Heart left ventricle (tissue), 16 donors: ENCODE results near the gene MST1. TPM values are rescaled to one million over a fixed set of nuclear protein-coding genes. Genes with fewer than 3 reads are reported as not detected.

Experiments used
- ATAC-seq, 4 donors: fragments of 200-7000 bp; cut with Tn5 transposase; one replicate each; pipeline ENCODE4 v1.9.1; 2020 to 2022; ENCODE audit warnings: moderate library complexity in 4 of 4, mild to moderate bottlenecking in 3 of 4, moderate number of reproducible peaks in 1 of 4
- DNase-seq, 5 donors: peaks; one replicate each; pipeline ENCODE4 v3.0.0-alpha.2; 2020
- H3K27ac ChIP-seq, 12 donors: fragments of 200-600 bp; sonication (generic) in 4 of 12; one replicate each; pipeline versions ENCODE4 v1.5.0 to v1.8.0; 2016 to 2022; ENCODE audit warnings: mild to moderate bottlenecking in 2 of 12
- H3K27me3 ChIP-seq, 9 donors: fragments of 200-600 bp; sonication (generic) in 2 of 9; one replicate each; pipeline versions ENCODE4 v1.5.1 to v1.8.0; 2016 to 2022; ENCODE audit warnings: mild to moderate bottlenecking in 3 of 9
- H3K36me3 ChIP-seq, 9 donors: fragments of 200-600 bp; sonication (generic) in 2 of 9; one replicate each; pipeline versions ENCODE4 v1.5.0 to v1.8.0; 2018 to 2022; ENCODE audit warnings: mild to moderate bottlenecking in 2 of 9
- H3K4me1 ChIP-seq, 12 donors: fragments of 200-600 bp; sonication (generic) in 4 of 12; one replicate each; pipeline versions ENCODE4 v1.5.0 to v1.8.0; 2016 to 2022; ENCODE audit warnings: mild to moderate bottlenecking in 3 of 12
- H3K4me3 ChIP-seq, 12 donors: fragments of 200-600 bp; sonication (generic) in 4 of 12; one replicate each; pipeline versions ENCODE4 v1.5.0 to v1.8.0; 2017 to 2022; ENCODE audit warnings: mild to moderate bottlenecking in 9 of 12, moderate library complexity in 4 of 12
- H3K9me3 ChIP-seq, 12 donors: fragments of 200-600 bp; sonication (generic) in 4 of 12; one replicate each; pipeline versions ENCODE4 v1.5.0 to v1.8.0; 2016 to 2022; ENCODE audit warnings: mild to moderate bottlenecking in 1 of 12
- POLR2A ChIP-seq, 2 donors: fragments of 450-650 bp; IDR thresholded peaks; one replicate each; pipeline ENCODE4 v1.6.1; 2017; ENCODE audit warnings: antibody characterized with exemption in 2 of 2, mild to moderate bottlenecking in 2 of 2, moderate library complexity in 2 of 2
- WGBS, 4 donors: extraction: QIAGEN DNeasy Blood & Tissue Kit in 2 of 4; methylation state at CpG; one replicate each; pipeline versions ENCODE4 v1.1.5 to v1.1.7; 2013 to 2018; 5-methylcytosine and 5-hydroxymethylcytosine counted together
- intact Hi-C, 10 donors: fragments of 100-400 bp; cut with DNase I; formaldehyde crosslinking; loops; one replicate each; pipeline versions ENCODE4 v1.11.1 to v1.14.2; 2022
- polyA plus RNA-seq, 2 donors: library from polyadenylated mRNA; stranded (reverse); fragments of 200-250 nt; gene quantifications; one replicate each; pipeline ENCODE4 v1.2.3, GENCODE V29; 2013
- total RNA-seq, 9 donors: library from RNA; depleted of rRNA in 2 of 9; stranded (reverse); fragments of >200 nt in 2 of 9; fragmentation: NEBNext Ultra II Directional in 3 of 9; extraction: Animal tissue kit (Norgen Biotek cat#: 25700) in 3 of 9; gene quantifications; one replicate each; pipeline versions ENCODE4 v1.1.0 to v1.2.4, GENCODE V29; 2016 to 2023
- TF ChIP-seq, protein P1 (sequence below), 12 donors: fragments of 200-600 bp; sonication (generic) in 4 of 12; IDR thresholded peaks; one replicate each; pipeline versions ENCODE4 v1.5.0 to v1.8.0; 2018 to 2022; ENCODE audit warnings: antibody characterized with exemption in 12 of 12, mild to moderate bottlenecking in 5 of 12
- donor health status: ischemic (EF 13 %, LVEDD 7.1; RV severe dilation, severe dysfunction).
- donor health status: healthy with polysubstance abuse.
- donor health status: DM: no; HTN: yes; CAD: no.
- donor health status: DM: no; HTN: no; CAD: no.
- donor health status: ischemic (EF 25% LVEDD 6.9; RV normal size, moderate dysfunction).
- donor health status: ischemic (EF 25% LVEDD 5.7; RV mildly dilated, moderate dysfunction).
- donor health status: healthy.
- donor health status: DM: yes; HTN: yes; CAD: no.
- donor health status: ischemic (EF 35%, LVEDD 5.7; RV mildly dilated, moderate dysfunction).
- donor health status: nonischemic (EF 11% LVEDD 7.7; RV severe dilation, severe dysfunction).
- donor health status: DM: yes; HTN: yes; CAD: no.
- donor health status: PGD.
- donor health status: ischemic (EF 29% LVEDD 5.4; RV normal size, mild dysfunction).
- donor health status: nonischemic (EF 23%, LVEDD 6.1; RV moderate dilation, normal function).

MST1 gene
- total and polyA plus RNA-seq, 11 donors: 1.8 to 29.4 (median 3.2) TPM

DNA sequence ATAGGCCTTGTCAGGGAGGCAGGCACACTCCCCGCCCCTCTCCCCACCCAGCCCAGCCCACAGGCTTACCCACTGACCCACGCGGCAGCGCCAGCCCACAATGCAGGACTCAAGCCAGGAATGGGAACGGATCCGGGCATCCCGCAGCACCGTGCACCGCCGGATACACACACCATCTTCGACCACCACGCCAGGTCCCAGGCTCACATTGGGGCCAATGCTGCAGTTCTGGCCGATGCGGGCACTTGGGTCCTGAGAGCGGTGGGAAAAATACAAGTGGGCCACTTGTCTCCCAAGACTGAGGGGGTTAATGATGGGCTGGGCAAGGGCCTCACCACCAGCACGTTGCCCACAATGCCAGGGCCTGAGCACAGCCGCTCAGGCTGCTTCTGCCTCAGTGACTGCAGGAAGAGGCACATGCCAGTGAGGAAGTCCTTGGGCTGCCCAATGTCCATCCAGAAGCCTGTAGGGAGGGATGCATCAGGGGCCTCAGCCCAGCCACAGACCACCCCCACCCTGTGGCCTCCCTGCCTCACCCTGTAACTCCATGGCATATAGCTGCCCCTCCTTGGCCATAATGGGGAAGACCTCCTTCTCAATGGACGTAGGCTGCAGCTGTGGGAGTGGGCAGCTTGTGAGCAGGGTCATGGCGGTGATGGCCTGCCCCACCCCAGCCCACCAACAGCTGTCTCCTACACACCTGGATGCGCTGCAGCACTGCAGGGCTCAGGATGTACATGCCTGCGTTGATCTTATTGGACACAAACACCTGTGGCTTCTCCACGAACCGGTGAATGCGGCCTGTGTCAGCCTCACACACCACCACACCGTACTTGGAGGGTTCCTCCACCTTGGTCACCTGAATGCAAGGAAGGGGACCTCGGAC, 32.9 kb upstream of the MST1 start:
- Histone ChIP-seq H3K36me3 (peaks cover 0 to 42% (median 35%) of the 10 kb centered on the region in 9 donors), H3K4me3 (peak overlapping the region in 6 of 12 donors; percentile 95 to 99 (median 98)), H3K4me1 (peaks cover 13 to 44% (median 28%) of the 10 kb centered on the region in 12 donors), H3K27ac (no peak overlapping the region), H3K27me3 (no peaks in the 10 kb centered on the region), H3K9me3 (no peaks in the 10 kb centered on the region)
- WGBS, 4 donors: 84 to 91% (median 87%) methylated on average over 15 to 26 of the region's 26 CpGs
- intact Hi-C loops: loop anchor here in 3 of 10 donors (5.0 kb wide), 2 partner anchors 65 to 180 kb away; partner anchors contain the start of genes IP6K1 (in 2 of the 3) and MST1R (in 1 of the 3)
- DNase-seq (peak in 3 of 5 donors; percentile 18 to 51 (median 29)), ATAC-seq (no peak)
- TF ChIP-seq, protein P1, sequence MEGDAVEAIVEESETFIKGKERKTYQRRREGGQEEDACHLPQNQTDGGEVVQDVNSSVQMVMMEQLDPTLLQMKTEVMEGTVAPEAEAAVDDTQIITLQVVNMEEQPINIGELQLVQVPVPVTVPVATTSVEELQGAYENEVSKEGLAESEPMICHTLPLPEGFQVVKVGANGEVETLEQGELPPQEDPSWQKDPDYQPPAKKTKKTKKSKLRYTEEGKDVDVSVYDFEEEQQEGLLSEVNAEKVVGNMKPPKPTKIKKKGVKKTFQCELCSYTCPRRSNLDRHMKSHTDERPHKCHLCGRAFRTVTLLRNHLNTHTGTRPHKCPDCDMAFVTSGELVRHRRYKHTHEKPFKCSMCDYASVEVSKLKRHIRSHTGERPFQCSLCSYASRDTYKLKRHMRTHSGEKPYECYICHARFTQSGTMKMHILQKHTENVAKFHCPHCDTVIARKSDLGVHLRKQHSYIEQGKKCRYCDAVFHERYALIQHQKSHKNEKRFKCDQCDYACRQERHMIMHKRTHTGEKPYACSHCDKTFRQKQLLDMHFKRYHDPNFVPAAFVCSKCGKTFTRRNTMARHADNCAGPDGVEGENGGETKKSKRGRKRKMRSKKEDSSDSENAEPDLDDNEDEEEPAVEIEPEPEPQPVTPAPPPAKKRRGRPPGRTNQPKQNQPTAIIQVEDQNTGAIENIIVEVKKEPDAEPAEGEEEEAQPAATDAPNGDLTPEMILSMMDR (IDR thresholded peaks at IDR 0.05): no peak
- TF ChIP-seq POLR2A (IDR thresholded peaks at IDR 0.05): no peak

DNA sequence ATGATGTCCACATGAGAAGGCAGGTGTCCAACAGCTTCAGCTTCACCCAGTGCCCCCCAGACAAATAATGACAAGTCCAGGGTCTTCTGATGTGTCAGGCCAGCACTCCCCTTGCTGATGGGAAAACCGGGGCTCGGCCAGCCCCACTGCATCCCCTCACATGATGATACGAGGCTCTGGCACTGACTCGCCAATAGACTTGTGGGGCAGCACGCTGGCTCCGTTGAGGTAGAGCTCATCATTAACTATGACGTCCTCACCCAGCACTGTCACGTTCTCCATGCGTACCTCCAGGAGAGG, 32.3 kb upstream of the MST1 start:
- WGBS, 4 donors: 72 to 86% (median 81%) methylated on average over 8 to 9 of the region's 9 CpGs
- peak in 1 of 5 donors; percentile 43 for DNase-seq
- intact Hi-C loops: loop anchor here in 3 of 10 donors (5.0 kb wide), 2 partner anchors 66 to 181 kb away; partner anchors contain the start of genes IP6K1 (in 2 of the 3) and MST1R (in 1 of the 3)
- peaks cover 0 to 41% (median 33%) of the 10 kb centered on the region in 9 donors for H3K36me3 ChIP-seq
- no peak overlapping the region for H3K27ac ChIP-seq
- no peaks in the 10 kb centered on the region for H3K27me3 ChIP-seq
- TF ChIP-seq POLR2A (IDR thresholded peaks at IDR 0.05): no peak
- ATAC-seq: no peak
- no peaks in the 10 kb centered on the region for H3K9me3 ChIP-seq
- H3K4me3 ChIP-seq: no peak overlapping the region
- H3K4me1 ChIP-seq: peaks cover 13 to 44% (median 28%) of the 10 kb centered on the region in 12 donors

DNA sequence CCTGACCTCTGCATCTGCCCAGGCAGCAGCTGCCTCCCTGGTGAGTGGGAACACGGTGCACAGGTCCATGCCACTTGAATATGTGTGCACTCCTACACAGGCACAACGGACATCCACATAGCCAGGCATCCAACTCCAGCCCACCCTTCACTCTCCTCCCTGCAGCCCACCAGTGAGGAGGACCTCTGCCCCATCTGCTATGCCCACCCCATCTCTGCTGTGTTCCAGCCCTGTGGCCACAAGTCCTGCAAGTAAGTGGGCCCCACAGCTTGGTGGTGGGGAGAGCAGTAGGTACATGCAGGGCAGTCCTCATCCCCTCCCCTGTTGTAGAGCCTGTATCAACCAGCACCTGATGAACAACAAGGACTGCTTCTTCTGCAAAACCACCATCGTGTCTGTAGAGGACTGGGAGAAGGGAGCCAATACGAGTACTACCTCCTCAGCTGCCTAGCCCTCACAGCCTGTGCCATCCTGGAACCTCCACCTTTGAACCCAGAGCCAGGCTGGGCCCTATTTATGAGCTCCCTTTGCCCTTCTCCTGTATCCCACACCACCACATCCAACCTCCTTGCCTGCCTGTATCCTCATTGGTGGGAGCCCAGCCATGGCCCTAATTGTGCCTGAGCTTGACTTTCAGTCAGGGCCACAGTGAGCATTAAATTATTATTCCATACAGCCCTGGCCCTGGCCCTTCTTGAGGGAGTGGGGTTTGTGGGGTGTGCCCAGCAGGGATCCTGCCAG, 31.8 kb upstream of the MST1 start:
- Histone ChIP-seq H3K27ac (no peak overlapping the region), H3K27me3 (no peaks in the 10 kb centered on the region), H3K4me1 (peaks cover 13 to 44% (median 28%) of the 10 kb centered on the region in 12 donors), H3K4me3 (no peak overlapping the region), H3K36me3 (peaks cover 0 to 41% (median 33%) of the 10 kb centered on the region in 9 donors), H3K9me3 (no peaks in the 10 kb centered on the region)
- DNase-seq: peak in 2 of 5 donors; percentile 21 to 23
- no peak for ATAC-seq
- intact Hi-C loops: loop anchor here in 3 of 10 donors (5.0 kb wide), 2 partner anchors 66 to 181 kb away; partner anchors contain the start of genes IP6K1 (in 2 of the 3) and MST1R (in 1 of the 3)
- WGBS, 4 donors: 37 to 73% (median 70%) methylated on average over 3 to 4 of the region's 4 CpGs
- TF ChIP-seq POLR2A (IDR thresholded peaks at IDR 0.05): no peak
- TF ChIP-seq, protein P1 (IDR thresholded peaks at IDR 0.05): no peak

DNA sequence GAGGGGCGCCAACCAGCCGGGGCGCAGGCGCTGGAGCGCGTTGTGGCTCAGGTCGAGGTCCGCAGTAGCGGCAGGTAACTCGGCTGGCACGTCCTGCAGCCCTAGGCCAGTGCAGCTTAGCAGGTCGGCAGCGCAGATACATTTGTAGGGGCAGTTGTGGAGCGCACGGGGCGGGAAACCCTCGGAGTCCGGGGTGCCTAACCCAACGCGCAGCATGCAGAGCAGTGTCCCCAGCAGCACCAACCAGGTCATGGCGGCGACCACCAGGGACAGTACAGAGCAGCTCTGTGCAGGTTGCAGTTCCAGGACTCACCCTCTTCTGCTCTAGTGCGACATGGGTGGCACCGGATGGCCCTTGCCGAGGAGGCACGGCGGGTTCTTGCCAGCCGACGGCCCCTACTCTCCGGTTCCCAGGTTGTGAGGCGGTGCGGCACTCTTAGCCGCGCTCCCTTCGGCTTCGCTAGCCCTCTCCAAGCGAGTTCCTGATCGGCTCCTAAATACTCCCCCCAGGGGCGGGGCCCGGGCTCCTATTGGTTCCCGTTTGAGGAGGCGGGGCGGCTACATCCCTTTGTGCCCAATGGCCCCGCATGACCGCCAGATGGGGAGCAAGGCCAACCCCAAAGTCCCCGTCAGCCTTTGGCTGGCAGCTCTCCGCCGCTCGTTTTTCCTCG, 30.1 kb upstream of the MST1 start, which contains the start of gene AMIGO3:
AMIGO3 (minus strand) TSS at position 471 of the 671 bp plus-strand sequence; CDS start at position 252, 219 bp downstream.
- ATAC-seq (peak; percentile 71 to 87 (median 79)), DNase-seq (peak; percentile 95 to 99 (median 97))
- H3K4me1 ChIP-seq: peaks cover 13 to 37% (median 23%) of the 10 kb centered on the region in 12 donors
- WGBS, 4 donors: 0 to 2% (median 1%) methylated on average over 19 to 50 of the region's 50 CpGs
- TF ChIP-seq, protein P1 (IDR thresholded peaks at IDR 0.05): peak; percentile 8 to 69 (median 54)
- TF ChIP-seq POLR2A (IDR thresholded peaks at IDR 0.05): peak; percentile 7 to 96
- H3K9me3 ChIP-seq: no peaks in the 10 kb centered on the region
- peak within 1 kb of the TSS; percentile 29 to 72 (median 63) for H3K4me3 ChIP-seq
- peaks cover 0 to 46% (median 36%) of the 10 kb centered on the region in 9 donors for H3K36me3 ChIP-seq
- peak within 1 kb of the TSS in 10 of 12 donors; percentile 24 to 79 (median 66) for H3K27ac ChIP-seq
- no peaks in the 10 kb centered on the region for H3K27me3 ChIP-seq
- intact Hi-C loops: loop anchor here in 2 of 10 donors (10.0 kb wide), 2 partner anchors 115 to 185 kb away; partner anchors contain the start of gene MST1R (in 1 of the 2)
